ENCODE data around the gene CLIP4.

CLIP4 gene

DNA sequence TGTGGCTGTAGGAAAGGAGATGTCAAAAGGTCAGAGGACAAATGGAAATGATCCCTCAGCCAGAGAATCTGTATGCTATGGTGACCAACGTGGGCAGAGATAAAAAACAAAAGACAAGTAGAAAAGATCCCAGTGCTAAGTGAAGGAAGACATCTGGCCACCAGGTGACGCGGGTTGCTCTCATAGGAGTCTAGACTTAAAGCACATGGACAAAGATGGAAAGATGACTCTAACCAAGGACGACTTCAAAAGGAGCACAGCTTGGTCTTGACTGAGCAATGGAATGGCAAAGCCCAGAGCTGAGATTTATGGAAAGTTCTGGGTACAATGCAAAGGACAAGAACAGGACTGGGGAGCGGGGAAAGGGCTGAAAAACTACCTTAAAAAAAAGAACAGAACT lies 96.8 kb downstream of the CLIP4 start:
- Histone ChIP-seq H3K4me3 (ENCODE audit: low read depth, low read length) (no peak overlapping the region), H3K9me3 (ENCODE audit: control insufficient read depth, insufficient read depth, low read length) (no peaks in the 10 kb centered on the region), H3K27me3 (ENCODE audit: control insufficient read depth, insufficient read depth, low read length) (no peaks in the 10 kb centered on the region), H3K9ac (ENCODE audit: low read depth, low read length) (no peak overlapping the region), H3K27ac (ENCODE audit: low read depth, low read length) (no peak overlapping the region), H3K36me3 (ENCODE audit: control insufficient read depth, insufficient read depth, low read length) (no peaks in the 10 kb centered on the region), H3K4me1 (ENCODE audit: control insufficient read depth, insufficient read depth, low read length) (no peaks in the 10 kb centered on the region)

DNA sequence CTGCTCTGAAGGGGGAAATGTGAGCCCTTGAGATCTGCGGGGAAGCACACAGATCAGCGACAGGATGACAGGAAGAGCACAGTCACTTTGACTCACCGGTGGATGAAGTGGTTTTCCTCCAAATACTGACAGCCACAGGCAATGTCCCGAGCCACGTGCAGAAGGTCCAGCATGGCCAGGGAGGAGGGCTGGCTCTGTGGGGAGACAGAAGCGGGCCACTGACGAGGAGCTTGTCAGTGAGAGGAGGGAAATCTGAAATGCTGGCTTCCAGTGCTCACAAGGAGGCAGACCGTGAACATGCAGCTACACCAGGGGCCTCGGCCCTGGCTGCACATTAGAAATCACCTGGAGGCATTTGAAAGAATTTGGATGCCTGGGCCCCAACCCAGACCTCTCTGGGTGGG lies 98.7 kb downstream of the CLIP4 start:
- Histone ChIP-seq H3K9me3 (ENCODE audit: control insufficient read depth, insufficient read depth, low read length) (no peaks in the 10 kb centered on the region), H3K36me3 (ENCODE audit: control insufficient read depth, insufficient read depth, low read length) (no peaks in the 10 kb centered on the region), H3K27ac (ENCODE audit: low read depth, low read length) (no peak overlapping the region), H3K4me3 (ENCODE audit: low read depth, low read length) (no peak overlapping the region), H3K9ac (ENCODE audit: low read depth, low read length) (no peak overlapping the region), H3K27me3 (ENCODE audit: control insufficient read depth, insufficient read depth, low read length) (no peaks in the 10 kb centered on the region), H3K4me1 (ENCODE audit: control insufficient read depth, insufficient read depth, low read length) (no peaks in the 10 kb centered on the region)

DNA sequence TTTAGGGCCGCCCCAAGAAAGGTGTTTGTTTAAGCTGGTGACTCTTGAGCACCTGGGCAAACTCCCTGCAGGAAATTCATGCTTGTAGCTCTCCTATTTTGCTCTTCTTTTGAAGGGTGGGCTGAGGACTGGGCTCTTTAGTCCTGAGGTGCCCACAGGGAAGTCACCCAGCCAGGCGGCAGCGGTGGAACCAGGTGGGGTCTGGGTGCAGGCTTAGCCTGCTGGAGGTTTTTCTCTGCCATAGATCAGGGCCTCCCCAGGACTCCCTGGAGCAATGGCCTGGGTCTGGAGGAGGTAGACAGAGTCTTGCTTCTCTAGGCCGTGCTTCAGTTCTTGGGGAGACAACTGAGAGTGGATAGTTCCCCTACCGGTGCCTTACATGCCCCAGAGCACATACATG lies 99.9 kb downstream of the CLIP4 start:
- H3K4me1 ChIP-seq (ENCODE audit: control insufficient read depth, insufficient read depth, low read length): no peaks in the 10 kb centered on the region
- no peak overlapping the region for H3K4me3 ChIP-seq (ENCODE audit: low read depth, low read length)
- H3K27ac ChIP-seq (ENCODE audit: low read depth, low read length): no peak overlapping the region
- H3K9me3 ChIP-seq (ENCODE audit: control insufficient read depth, insufficient read depth, low read length): no peaks in the 10 kb centered on the region
- no peaks in the 10 kb centered on the region for H3K27me3 ChIP-seq (ENCODE audit: control insufficient read depth, insufficient read depth, low read length)
- no peaks in the 10 kb centered on the region for H3K36me3 ChIP-seq (ENCODE audit: control insufficient read depth, insufficient read depth, low read length)
- no peak overlapping the region for H3K9ac ChIP-seq (ENCODE audit: low read depth, low read length)

DNA sequence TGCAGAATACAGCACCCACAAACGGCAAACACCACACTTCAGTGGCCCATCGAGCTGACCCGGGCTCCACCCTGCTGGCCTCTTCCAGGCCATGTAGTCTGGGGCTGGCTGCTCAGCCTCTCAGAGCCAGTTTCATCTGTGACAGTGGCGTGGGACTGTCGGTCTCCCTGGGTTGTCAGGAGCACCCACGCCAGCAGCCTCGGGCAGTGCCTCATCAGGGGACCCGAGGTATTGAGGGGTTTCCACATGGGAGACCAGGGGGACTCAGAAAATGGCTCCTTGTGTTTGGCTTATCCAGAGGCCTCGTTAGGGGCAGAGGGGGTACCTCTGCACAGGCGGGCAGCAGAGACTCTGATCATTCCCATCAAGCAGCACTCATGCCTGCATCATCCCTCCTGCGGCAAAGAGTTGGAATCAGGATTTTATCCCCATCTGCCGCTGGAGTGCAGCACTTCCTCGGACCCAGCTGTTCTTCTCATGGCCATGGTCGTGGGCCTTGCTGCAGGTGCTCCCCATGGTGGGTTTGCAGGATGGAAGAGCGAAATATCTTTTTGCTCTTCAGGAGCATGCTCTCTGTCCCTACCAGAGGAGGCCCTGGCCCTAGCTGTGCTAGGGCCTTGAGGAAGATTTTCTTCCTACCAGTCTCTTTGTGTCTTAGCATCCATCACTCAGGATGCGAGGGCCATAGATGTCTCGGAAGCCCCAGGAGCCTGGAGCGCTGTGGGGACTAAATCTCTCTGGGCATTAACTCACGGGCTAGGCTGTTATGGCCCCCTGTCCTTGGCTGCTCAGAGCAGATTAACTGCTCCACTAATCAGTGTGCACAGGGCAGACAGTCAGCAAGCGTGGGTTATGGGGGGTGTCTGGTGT lies 100.8 kb downstream of the CLIP4 start:
- no peak overlapping the region for H3K4me3 ChIP-seq (ENCODE audit: low read depth, low read length)
- no peak overlapping the region for H3K9ac ChIP-seq (ENCODE audit: low read depth, low read length)
- no peaks in the 10 kb centered on the region for H3K36me3 ChIP-seq (ENCODE audit: control insufficient read depth, insufficient read depth, low read length)
- H3K27me3 ChIP-seq (ENCODE audit: control insufficient read depth, insufficient read depth, low read length): no peaks in the 10 kb centered on the region
- no peaks in the 10 kb centered on the region for H3K9me3 ChIP-seq (ENCODE audit: control insufficient read depth, insufficient read depth, low read length)
- H3K4me1 ChIP-seq (ENCODE audit: control insufficient read depth, insufficient read depth, low read length): no peaks in the 10 kb centered on the region
- H3K27ac ChIP-seq (ENCODE audit: low read depth, low read length): no peak overlapping the region

DNA sequence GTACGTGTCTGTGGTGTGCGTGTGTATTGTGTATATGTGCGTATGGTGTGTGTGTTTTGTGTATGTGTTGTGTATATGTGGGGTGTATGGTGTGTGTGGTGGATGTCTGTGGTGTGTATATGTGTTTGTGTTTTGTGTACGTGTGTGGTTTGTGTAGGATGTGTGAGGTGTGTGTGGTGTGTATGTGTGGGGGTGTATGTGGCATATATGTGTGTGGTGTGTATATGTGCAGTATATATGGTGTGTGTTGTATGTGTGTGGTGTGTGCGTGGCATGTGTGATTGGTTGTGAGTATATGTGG lies 101.3 kb downstream of the CLIP4 start:
- Histone ChIP-seq H3K27ac (ENCODE audit: low read depth, low read length) (no peak overlapping the region), H3K9ac (ENCODE audit: low read depth, low read length) (no peak overlapping the region), H3K9me3 (ENCODE audit: control insufficient read depth, insufficient read depth, low read length) (no peaks in the 10 kb centered on the region), H3K36me3 (ENCODE audit: control insufficient read depth, insufficient read depth, low read length) (no peaks in the 10 kb centered on the region), H3K4me1 (ENCODE audit: control insufficient read depth, insufficient read depth, low read length) (no peaks in the 10 kb centered on the region), H3K27me3 (ENCODE audit: control insufficient read depth, insufficient read depth, low read length) (no peaks in the 10 kb centered on the region), H3K4me3 (ENCODE audit: low read depth, low read length) (no peak overlapping the region)

DNA sequence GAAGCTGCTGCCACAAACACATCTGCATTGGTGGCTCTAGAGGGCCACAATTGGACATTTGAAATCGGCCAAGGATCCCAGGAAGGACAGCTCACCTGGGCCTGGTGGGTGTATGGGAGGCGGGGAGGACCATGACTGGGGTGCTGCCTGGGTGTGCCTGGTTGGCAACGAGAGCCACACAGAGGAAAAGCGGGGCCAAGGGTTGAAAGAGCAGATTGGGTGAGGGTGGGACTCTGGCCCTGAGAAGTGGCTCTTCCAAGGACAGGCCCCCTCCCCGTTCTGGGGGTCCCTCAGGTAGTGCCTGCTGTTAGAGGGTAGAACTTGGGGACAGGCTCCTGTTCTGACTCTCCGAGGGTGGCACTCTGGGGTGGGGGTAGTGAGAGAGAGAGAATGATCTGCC lies 102.9 kb downstream of the CLIP4 start:
- Histone ChIP-seq H3K9me3 (ENCODE audit: control insufficient read depth, insufficient read depth, low read length) (no peaks in the 10 kb centered on the region), H3K9ac (ENCODE audit: low read depth, low read length) (no peak overlapping the region), H3K4me3 (ENCODE audit: low read depth, low read length) (no peak overlapping the region), H3K27me3 (ENCODE audit: control insufficient read depth, insufficient read depth, low read length) (no peaks in the 10 kb centered on the region), H3K36me3 (ENCODE audit: control insufficient read depth, insufficient read depth, low read length) (no peaks in the 10 kb centered on the region), H3K4me1 (ENCODE audit: control insufficient read depth, insufficient read depth, low read length) (no peaks in the 10 kb centered on the region), H3K27ac (ENCODE audit: low read depth, low read length) (no peak overlapping the region)

DNA sequence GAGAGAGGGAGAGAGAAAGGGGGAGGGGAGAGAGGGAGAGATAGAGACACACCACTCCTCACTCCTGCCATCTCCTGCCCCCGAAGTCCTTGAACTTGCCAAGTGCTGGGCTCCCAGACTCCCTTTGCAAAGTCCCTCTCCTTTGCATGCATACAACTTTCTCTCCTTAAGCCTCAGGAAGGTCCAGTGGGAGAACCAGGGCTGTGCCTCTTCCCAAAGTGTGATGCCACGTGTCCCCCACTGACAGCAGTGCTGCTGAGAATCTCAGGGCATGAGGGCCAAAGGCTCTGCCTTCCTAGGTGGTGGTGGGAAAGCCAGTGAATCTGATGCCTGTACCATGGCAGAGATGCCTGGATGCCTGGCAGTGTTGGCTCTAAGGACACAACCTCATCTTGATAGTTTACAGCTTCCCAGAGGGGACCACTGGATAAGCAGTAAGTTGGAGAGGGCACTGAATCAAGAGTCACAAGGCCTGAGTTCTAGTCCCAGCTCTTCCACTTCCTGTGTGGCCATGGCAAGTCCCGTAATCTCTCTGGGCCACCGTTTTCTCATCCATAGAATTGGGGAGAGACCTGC lies 103.4 kb downstream of the CLIP4 start:
- H3K9ac ChIP-seq (ENCODE audit: low read depth, low read length): no peak overlapping the region
- H3K9me3 ChIP-seq (ENCODE audit: control insufficient read depth, insufficient read depth, low read length): no peaks in the 10 kb centered on the region

DNA sequence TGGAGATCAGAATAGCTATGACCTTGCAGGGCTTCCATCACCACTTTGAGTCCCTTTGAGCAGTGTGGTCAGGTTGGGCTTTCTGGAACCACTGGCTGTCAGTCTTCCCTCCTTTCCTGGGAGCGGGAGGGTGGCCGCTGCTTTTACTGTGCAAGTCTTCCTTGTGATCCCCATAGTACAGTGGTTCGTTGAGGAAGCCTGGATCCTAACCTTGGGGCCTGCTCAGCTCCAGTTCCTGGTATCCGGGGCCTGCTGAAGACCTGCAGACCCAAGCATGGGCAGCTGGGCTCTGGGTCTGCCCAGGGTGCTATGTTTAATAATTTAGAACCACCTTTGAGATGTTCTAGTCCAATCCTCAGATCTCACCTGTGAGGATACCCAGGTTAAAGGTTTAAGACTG lies 104.2 kb downstream of the CLIP4 start:
- no peak overlapping the region for H3K27ac ChIP-seq (ENCODE audit: low read depth, low read length)
- H3K4me3 ChIP-seq (ENCODE audit: low read depth, low read length): no peak overlapping the region
- H3K9me3 ChIP-seq (ENCODE audit: control insufficient read depth, insufficient read depth, low read length): no peaks in the 10 kb centered on the region
- H3K4me1 ChIP-seq (ENCODE audit: control insufficient read depth, insufficient read depth, low read length): no peaks in the 10 kb centered on the region
- H3K27me3 ChIP-seq (ENCODE audit: control insufficient read depth, insufficient read depth, low read length): no peaks in the 10 kb centered on the region
- no peak overlapping the region for H3K9ac ChIP-seq (ENCODE audit: low read depth, low read length)
- no peaks in the 10 kb centered on the region for H3K36me3 ChIP-seq (ENCODE audit: control insufficient read depth, insufficient read depth, low read length)

More for the DNA sequence above, 103.4 kb downstream of the CLIP4 start:
- no peak overlapping the region for H3K4me3 ChIP-seq (ENCODE audit: low read depth, low read length)
- no peak overlapping the region for H3K27ac ChIP-seq (ENCODE audit: low read depth, low read length)
- H3K36me3 ChIP-seq (ENCODE audit: control insufficient read depth, insufficient read depth, low read length): no peaks in the 10 kb centered on the region
- no peaks in the 10 kb centered on the region for H3K27me3 ChIP-seq (ENCODE audit: control insufficient read depth, insufficient read depth, low read length)
- H3K4me1 ChIP-seq (ENCODE audit: control insufficient read depth, insufficient read depth, low read length): no peaks in the 10 kb centered on the region

DNA sequence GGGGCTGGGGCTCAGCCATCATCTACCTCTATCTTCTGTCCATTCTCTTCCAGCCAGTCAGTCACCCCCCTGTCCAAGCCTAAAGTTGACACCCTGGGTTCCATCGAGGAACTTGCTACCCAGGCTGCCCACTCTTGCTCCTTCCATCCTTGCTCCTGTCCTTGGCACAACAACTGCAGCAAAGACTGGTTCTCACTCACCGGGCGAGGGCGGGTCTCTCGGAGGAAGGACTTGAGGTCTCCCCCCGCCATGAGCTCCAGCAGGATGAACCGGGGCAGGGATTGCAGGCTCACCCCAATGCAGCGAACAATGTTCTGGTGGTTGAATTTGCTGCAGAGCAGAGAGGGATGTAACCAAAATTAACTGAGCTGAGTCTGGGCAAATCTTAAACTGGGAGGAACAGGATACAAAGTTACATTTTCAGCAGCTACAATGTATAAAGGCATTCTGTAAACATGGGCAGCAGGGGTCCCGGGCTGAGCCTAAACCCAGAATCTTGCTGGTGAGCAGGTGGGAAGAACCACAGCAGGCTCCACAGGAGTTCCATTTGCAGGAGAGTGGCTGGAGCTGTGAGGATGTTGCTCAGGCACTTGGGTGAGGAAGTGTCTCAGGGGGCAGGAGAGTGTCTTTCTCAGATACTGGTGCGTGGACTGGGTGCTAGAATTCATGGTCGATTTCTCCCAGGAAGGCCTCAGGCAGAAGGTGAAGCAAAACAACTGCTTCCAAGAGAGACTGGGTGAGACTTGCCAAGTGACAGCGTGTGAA lies 105.5 kb downstream of the CLIP4 start:
- Histone ChIP-seq H3K27ac (ENCODE audit: low read depth, low read length) (no peak overlapping the region), H3K36me3 (ENCODE audit: control insufficient read depth, insufficient read depth, low read length) (no peaks in the 10 kb centered on the region), H3K9ac (ENCODE audit: low read depth, low read length) (no peak overlapping the region), H3K27me3 (ENCODE audit: control insufficient read depth, insufficient read depth, low read length) (no peaks in the 10 kb centered on the region), H3K4me3 (ENCODE audit: low read depth, low read length) (no peak overlapping the region), H3K9me3 (ENCODE audit: control insufficient read depth, insufficient read depth, low read length) (no peaks in the 10 kb centered on the region), H3K4me1 (ENCODE audit: control insufficient read depth, insufficient read depth, low read length) (no peaks in the 10 kb centered on the region)

DNA sequence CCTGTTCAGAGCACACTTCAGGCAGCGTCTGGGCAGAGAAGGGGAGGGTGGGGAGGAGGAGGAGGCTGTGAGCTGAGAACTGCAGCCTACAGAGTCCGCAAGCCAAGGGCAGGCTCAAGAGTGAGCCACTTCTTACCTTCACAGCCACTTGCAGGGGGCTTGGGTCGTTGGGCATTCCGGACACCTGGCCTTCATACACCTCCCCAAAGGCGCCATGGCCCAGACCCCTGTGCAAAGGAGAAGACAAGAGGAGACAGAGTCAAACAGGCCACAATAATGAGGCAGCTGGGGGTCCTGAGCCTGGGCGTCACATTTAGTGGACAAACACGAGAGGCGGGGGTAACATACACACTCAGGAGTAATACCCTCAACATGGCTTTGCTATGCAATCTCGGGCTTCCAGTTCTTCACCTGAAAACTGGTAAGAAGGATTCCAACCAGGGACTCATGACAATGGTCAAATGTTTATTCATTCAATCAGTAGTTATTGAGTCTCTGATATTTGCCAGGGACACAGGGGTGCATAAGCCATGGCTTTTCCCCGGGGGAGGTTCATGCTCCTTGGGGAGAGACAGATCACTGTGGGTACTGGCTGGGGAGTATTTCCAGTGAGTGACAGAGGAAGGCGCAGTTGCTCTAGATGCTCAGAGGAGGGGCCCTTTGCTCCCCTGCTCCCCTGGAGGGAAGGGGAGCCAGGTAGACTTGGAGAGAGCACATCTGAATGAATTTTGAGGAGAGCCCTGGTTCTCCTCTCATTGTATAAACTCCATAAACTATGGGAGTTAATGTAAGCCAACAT lies 107.4 kb downstream of the CLIP4 start:
- no peaks in the 10 kb centered on the region for H3K27me3 ChIP-seq (ENCODE audit: control insufficient read depth, insufficient read depth, low read length)
- no peak overlapping the region for H3K4me3 ChIP-seq (ENCODE audit: low read depth, low read length)
- no peak overlapping the region for H3K27ac ChIP-seq (ENCODE audit: low read depth, low read length)
- no peaks in the 10 kb centered on the region for H3K36me3 ChIP-seq (ENCODE audit: control insufficient read depth, insufficient read depth, low read length)
- no peaks in the 10 kb centered on the region for H3K9me3 ChIP-seq (ENCODE audit: control insufficient read depth, insufficient read depth, low read length)
- no peak overlapping the region for H3K9ac ChIP-seq (ENCODE audit: low read depth, low read length)
- no peaks in the 10 kb centered on the region for H3K4me1 ChIP-seq (ENCODE audit: control insufficient read depth, insufficient read depth, low read length)

Measured in HUES48 (cell line).